GM18520 (cell line): Measurements from ENCODE around the gene TRIM33.

Experiments used
- ATAC-seq: cut with Tn5 transposase; IDR thresholded peaks from one replicate; pipeline ENCODE4 v1.9.1; 2021; ENCODE audit not compliant: unreplicated experiment

The TRIM33 gene

DNA sequence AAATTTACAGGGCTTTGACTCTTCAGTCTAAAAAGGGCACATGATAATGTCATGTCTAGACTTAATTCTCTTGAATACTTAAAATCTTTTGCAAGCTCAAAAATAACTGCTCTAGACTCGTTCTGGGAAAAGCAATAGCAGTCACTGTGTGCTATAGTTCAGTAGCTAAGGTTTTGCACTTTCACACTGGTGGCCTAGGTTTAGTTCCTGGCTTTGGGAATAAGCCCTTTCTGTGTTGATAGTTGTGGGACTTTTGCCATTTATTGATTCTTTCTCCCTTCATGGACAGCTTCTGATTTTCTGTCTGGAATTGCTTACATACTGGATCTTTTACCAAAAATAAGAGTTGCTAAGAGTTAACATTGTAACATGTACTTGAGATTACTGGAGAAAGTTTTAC lies 151.2 kb downstream of the TRIM33 start:
- ATAC-seq, result no peak

DNA sequence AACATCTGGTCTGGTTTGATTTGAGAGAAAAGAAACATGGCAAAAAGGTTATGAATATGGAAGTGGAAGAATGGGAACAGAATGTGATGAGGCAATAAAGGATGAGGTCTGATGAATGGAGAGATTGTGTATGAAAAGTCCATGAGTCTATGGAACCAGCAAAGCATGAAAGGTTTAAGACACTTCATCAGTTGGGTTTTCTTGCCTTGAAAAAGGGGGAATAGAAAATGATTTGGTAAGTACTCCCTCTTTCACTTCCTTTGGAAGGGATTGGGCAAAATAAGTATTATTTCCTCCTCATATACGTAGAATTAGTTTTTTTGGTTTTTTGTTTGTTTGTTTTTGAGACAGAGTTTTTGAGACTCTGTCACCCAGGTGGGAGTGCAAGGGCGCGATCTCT lies 155.8 kb downstream of the TRIM33 start:
- ATAC-seq, result no peak

DNA sequence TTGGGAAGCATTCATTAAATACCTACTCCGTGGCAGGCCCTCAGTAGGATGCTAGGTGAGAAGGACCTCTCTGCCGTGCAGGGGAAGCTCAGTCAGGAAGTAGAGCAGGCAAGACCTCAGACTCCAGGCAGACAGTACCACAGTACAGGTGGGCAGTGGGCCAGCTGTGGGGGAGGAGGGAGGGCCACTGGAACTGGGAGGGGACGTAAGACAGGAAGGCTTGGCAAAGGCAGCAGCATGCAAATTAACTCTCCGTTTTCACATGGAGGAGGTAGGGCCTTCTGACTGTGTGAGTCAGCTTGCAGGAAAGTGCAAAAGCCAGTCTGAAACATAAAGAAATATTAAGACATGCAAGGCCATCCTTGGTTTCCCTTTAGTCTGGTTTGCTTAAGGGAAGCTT lies 157.7 kb downstream of the TRIM33 start:
- ATAC-seq, result no peak

DNA sequence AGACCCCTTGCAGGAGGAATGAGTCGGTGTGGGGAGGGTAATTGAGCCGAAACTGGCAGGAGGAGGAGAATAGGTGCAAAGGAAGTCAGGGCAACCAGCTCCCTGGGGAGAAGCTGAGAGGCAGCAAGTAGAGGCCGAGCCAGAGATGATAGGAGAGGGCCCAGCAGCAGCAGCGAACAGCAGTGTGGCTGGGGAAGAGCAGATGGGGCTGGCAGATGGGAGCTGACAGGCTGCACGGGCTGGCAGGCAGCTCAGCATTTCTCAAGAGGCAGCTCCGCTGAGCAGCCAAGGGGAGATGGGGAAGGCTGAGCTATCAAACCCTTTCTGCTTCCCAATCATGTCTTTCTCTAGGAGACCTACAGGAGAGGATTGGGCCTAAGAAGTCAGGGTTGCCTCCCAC lies 158.2 kb downstream of the TRIM33 start:
- ATAC-seq, result no peak

DNA sequence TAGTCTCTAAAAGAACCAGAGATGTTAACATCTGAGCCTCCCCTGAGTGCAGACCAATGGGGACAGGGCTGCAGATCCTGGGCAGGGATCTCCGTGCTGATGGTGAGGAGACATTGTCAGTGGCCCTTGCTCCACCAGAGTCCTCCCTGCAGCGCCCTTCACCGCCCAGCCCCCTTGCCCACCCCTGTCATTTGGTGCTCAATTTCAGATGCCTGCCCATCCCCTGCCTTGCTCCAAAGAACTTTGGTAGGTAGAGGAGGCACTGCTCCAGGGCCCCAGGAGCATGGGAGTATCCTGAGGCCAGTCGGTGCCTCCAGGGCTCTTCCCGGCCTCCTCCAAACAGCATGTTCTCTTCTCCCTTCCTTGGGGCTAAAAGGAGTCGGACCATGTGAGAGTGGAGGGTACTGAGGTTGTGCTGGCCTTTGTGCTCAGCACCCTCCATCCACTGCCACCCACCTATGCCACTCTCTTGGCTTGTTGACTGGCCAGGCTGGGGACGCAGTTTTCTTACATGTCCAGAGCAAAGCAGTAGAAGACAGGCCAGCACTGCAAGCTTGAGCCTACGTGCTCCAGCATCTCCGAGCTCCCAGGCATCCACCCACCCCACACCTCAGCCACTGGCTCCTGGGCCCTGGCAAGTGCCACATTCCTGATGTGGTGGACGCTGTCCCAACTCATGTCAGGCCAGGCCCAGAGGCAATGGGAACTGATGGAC lies 160.1 kb downstream of the TRIM33 start:
- no peak for ATAC-seq

DNA sequence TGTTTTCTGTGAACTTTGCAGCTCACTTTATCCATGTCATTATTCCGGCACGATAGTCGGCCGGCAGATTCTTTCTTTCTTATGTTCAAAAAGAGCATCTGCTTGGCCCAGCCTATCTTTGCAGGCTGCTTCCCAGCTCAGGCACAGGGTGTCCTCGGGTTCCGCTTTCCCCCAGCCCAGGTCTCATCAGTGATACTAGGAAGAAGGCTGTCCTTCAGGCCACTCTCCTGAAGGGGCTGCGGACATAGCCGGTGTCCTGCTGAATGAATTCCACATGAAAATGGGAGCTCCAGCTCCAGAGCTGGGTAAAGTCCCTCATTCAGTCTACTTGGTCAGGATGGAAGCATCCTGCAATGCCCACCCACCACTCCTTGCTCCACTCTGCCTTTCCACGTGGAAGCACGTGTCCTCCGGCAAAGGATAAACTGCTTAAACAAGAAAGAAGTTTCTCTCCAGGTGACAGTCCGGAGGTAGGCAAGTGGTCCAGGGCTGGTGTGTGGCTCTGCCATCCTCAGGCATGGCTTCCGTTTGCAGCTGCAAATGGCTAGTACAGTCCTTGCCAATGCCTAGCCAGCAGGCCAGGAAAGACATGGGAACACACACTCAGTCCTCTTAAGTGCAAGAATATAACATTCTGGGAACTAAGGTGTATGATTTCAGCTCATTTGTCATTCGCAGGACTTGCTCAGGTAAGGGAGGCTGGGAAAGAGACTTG lies 161.0 kb downstream of the TRIM33 start:
- no peak for ATAC-seq

DNA sequence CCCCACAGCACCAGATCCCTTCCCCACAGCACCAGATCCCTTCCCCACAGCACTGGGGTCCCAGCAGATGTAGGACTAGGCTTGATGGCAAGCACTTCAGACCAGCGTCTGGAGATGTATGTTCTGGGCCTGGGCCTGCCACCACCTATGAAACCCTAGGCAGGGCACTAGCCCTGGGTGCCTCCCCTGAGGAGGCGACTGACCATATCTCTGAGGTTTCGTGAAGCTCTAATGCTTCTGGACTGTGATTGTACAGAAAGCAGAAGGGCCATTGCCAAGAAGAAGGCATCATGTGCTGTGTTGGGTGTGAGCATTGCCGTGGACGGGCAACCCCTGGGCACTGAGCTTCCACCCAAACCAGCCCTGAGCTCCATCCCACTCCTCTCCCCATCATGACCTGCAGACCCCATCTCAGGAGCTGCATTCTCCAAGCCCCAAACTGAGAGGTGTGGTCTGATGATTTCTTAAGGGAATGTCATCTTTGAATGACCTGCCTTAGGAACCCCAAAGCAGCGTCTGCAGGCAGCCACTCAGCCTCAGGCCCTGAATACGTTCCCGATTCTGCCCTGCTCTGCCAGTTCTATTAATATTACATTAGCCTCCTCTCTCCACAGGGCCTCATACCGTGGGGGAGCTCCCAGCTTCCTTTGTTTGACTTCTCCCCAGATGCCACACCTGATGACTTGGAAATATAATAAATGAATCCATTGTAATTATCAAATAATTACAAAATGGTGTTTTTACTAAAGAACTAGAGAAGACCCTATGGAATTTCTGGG lies 163.4 kb downstream of the TRIM33 start:
- ATAC-seq, result no peak

DNA sequence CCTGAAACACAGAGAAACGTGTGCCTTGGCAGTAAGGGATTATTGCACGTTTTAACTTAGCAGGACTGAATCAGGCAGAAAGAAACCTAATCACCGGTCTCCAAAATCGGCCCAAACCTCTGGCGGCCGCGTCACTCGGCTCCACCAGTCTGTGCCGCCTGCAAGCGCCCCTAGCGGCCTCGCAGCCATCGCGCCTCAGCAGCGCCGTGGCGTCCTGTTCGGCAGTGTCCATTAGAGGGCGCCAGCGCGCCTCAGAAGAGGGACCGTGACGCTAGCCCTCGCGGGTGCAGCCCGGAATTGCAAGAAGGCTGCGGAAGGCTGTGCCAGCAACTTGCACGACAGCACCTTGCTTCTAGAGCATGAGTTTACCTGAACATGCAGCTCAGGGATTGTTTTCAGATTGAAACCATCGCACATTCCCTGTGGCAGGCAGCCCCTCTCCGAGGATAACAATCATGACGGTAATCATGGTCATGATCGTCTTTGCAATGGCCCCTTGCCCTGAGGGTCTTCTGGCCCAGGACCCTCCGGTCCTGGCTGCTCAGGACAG lies 164.4 kb downstream of the TRIM33 start:
- ATAC-seq, result peak; percentile 99

DNA sequence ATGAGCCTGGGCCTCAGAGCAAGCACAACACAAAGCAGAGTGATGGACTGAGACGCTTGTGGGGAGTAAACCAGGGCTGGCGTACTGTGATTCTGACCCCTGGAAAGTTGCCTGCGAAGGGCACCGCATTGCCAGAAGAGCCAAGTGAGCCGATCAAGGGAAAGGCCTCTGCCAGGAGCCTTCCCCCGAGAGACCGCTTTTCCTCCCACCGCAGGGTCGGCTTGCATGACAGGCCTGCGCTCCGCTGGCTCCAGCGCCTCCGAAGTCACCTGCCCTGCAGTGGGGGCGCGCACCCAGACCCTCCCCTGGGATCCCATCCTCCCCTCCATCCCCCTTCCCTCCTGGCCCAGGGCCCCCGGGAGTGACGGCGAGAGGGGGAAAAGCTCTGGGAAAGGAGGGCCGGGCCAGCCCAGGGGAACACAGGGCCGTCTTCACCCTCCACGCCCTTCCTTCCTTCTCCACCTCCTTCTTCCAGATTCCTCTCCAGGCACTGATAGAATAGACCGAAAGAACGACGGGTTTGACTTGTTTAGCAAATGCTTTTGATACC lies 165.0 kb downstream of the TRIM33 start:
- peak; percentile 2 for ATAC-seq

DNA sequence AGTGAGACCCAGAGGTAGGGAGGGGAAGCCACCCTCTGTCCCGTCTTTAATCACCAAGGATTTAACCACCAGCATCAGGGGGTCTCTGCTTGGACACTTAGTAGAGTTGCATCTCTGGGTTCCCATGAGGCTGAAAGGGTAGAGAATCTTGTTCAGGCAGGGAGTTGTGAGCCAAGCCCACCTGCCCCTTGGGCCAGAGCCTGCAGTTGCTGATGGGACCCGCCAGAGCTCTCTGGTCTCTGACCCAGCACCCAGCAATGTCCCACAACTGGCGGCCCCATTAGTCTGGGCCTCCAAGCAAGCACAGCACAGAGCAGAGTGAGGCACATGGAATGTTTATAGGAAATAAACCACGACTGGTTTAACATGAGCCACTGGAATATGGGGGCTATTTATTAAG lies 166.3 kb downstream of the TRIM33 start:
- no peak for ATAC-seq
